AG09319 (cell line): ENCODE measurements around the gene NUDT3.

Source experiments
- DNase-seq: peaks from one replicate; pipeline ENCODE4 v3.0.0-alpha.2; 2010; ENCODE audit warnings: low read depth; ENCODE audit errors: extremely low read depth
- CTCF ChIP-seq: IDR thresholded peaks from 2 replicates; pipeline ENCODE4 v1.5.1; 2011; ENCODE audit warnings: low read depth, mild to moderate bottlenecking, inconsistent platforms, low read length, moderate library complexity

NUDT3 gene

DNA sequence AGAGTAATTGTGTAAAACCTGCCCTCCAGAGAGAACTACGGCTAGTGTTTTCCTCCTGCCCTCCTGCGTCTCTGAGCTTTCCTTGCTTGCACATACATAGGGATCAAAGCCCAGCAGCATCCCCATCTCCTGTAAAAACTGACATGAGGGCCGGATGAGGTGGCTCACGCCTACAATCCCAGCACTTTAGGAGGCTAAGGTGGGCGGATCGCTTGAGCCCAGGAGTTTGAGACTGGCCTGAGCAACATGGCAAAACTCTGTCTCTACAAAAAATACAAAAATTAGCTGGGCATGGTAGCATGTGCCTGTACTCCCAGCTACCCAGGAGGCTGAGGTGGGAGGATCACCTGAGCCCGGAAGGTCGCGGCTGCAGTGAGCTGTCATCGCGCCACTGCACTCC is 103.3 kb downstream of the NUDT3 start:
- DNase-seq = no peak
- TF ChIP-seq CTCF = no peak

DNA sequence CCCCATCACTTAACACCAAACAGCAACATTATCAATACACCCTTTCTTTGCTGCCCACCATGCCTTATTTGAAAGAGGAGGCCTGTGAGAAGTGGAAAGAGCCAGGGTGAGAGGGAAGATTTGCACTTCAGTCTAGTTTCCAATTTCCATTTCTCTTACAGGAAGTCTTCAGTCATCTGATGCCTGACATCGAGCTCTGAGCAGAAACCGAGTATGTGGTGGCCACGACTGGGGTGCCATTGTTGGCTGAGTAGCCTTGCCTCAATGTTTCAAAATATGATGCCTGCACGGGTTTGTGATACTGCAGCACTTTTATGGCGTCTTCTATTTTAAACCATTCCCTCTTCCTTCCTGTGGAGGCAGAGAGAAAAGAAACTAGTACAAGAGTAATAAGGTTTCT is 103.9 kb downstream of the NUDT3 start:
- DNase-seq = no peak
- no peak for TF ChIP-seq CTCF

- no peak for TF ChIP-seq CTCF
Measured at GRCh38 chr6:34285448-34286164, 106.9 kb downstream of the NUDT3 start.

DNA sequence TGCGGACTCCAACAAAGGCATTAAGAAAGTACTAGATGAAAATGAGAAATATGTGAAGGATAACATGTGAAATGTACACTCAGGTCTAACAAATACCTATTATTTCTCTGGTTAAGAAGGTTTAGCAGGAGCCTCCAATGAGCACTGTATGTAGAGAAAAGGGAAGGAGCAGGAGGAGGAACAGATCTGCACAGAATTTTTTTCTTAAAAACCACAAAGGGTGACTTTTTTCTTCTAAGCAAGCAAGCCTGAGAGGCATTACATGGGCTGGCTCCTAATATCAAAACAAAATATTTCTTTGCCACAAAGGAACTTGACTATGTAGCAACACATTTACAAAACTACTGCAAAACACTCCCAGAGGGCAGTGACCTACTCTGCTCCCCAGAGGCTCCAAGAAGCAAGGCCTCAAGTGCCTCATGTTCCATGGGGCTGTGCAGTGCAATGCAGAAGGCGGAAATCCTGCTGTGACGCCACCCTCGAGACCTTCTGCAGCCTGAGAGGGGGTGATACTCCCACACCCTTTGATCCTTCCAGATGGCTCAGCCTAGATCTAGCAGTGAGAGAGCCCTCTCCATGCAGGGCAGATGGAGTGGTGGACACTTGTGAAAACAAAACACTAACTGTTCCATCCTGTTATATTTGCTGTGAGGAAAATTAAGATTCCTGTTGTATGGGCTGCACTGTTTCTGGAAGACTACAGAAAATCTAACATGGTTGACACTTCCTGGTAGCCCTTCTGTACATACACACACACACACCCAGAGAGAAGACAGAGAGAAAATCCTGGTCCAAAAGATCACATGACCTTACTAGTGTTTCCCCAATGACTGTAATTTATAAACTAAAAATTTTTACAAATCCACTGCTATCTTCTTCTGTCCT is 107.7 kb downstream of the NUDT3 start:
- peak; percentile 64 for DNase-seq
- TF ChIP-seq CTCF = no peak; the same call in 1 of the 2 replicates

More at GRCh38 chr6:34285448-34286164, 106.9 kb downstream of the NUDT3 start:
- no peak for DNase-seq

DNA sequence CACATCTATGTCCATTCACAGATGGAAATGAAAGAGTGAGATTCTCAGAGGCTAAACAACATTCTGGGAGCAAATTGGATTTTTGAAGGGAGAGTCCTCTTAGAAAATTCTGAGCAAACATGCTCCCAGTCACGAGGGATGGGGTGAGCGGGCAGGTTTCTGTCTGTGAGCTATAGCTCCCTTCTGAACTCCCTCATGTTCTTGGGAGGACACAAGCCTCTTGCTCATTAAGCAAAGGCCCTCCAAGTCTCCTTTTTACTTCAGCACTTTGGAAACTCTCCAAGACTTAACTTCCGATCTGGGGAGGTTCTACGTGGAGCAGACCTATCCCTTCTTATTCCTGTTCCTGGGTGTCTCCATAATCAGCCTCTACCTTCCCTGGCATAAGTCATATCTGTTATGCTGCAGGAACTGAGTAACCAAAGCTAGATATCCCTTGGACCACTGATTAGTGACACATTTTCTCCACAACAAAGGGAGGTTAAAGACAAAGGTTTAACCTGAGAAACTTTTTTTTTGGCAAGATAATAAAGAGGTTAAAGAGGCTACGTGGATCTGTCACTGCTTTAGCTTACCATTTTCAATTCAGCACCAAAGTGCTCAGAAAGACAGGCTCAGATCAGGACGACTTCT is 110.7 kb downstream of the NUDT3 start:
- no peak for TF ChIP-seq CTCF
- DNase-seq = no peak

DNA sequence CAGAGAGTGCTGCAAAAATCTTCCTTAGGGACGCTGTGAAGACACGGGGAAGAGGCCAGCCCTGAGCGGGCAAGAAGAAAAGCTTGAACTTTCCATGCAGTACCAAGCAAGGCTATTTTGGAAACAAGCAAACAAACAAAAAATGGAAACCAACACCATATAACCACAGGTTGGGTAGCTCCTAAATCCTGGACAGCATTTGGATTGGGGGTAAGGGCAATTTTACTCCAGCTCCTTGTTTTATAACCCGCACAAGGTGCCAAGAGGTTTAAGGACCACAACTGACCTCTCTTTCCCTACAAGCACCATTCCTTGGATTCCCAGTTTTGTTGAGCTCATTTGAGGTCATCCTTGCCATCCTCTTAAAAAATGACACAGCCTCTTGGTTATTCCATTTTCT is 112.3 kb downstream of the NUDT3 start:
- no peak for DNase-seq
- TF ChIP-seq CTCF = no peak

DNA sequence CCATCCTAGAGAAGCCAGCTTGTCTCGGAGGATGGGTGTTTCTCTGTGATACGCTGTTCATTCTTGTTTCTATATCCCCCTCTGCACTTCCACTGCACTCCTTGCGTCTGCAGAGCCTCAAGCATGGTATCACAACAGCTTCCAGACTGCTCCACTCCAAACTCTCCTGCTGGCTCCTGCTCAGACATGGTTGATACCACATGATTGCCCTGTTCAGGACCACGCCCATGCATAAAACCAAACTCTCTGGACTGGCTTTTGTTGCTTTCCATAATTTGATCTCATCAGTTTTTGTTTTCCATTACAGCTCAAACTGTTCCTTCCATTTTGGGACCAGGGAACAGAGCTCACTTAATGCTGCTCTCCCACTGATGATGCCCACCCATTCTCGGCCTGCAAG is 113.6 kb downstream of the NUDT3 start:
- TF ChIP-seq CTCF = no peak
- DNase-seq = no peak
